ENCODE results near the gene STMN3.
"Not testable (repeated sequence)": the region's sequence is repeated elsewhere in the genome, so short reads cannot be mapped to it uniquely, and the experiment has no call there.

STMN3 gene

DNA sequence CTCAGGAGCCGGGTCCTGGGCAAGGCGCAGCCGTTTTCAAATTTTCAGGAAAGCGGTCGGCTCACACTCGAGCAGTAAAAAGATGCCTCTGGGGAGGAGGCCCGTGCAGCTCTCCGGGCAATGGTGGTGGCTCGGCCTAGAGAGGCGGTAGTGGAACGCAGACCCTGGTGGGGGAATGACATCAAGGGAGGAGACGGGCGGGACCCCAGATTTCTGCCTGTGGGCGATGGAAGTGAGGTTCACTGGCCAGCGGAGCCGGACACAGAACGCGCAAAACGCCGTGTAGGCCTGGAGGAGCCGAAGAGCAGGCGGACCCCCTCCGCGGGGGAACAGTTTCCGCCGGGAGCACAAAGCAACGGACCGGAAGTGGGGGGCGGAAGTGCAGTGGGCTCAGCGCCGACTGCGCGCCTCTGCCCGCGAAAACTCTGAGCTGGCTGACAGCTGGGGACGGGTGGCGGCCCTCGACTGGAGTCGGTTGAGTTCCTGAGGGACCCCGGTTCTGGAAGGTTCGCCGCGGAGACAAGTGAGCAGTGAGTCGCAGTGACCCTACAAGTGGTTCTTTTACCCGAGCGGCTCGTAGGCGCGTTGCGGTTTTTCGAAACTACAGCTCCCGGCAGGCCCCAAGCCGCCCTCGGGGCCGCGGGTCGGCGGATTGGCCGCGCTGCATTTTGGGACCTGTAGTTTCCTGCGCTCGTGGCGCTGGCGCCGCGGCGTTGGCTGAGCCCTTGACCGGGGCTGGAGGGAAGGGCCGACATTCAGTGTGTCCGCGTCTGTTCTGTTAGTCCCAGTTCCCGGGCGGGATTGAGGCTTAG, 4.9 kb upstream of the STMN3 start, which contains the start of gene RTEL1:
Gene RTEL1 (plus strand): TSS at position 376 of the 812 bp plus-strand sequence. CDS start 1,091 bp downstream, outside the sequence.
- peak; percentile 76 to 78 for DNase-seq (ENCODE audit: extremely low read depth in 1 of 2, low read depth in 1 of 2)

DNA sequence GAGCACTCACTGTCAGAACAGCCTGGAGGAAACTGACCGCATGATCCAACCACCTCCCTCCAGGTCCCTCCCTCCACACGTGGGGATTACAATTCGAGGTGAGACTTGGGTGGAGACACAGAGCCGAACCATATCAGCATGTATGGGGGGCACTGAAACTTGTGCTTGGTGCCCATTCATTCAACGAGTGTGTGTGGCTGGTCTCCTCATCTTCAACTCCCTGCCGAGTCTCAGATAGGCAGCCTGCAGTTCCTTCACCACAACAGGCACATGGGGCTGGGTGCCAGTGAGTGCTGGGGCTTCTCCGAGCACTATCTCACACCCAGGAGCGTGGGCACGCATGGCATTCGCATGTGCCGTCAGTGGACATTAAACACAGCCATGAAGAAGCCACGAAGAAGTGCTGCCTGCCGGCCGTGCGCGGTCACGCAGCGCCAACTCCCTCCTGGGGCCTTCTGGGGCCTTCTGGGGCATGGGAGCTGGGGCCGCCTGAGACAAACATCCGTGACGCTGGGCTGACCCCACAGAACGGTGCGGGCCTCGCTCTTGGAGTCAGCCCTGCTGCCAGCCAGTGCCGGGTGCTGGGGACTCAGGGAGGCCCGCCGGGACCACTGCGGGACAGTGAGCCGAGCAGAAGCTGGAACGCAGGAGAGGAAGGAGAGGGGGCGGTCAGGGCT, 4.2 kb upstream of the STMN3 start:
- DNase-seq (ENCODE audit: extremely low read depth in 1 of 2, low read depth in 1 of 2) = no peak

DNA sequence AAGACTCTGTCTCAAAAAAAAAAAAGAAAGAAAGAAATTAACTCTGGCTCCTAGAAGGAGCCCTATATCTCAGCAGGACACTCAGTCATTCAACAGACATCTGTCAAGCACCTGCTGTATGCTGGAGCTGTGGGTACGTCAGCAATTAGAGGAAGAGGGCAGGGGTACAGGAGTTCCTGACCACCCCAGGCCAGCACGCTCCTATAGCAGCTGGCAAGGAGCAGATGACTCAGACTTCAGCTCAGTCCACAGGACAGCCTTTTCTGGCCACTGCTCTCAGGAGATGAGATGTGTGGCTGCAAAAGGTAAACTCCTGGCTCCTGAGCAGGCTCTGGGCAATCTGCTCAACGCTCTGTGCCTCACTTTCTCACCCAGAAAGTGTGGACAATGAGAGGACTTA, 3.2 kb upstream of the STMN3 start:
- DNase-seq (ENCODE audit: extremely low read depth in 1 of 2, low read depth in 1 of 2) = no peak

DNA sequence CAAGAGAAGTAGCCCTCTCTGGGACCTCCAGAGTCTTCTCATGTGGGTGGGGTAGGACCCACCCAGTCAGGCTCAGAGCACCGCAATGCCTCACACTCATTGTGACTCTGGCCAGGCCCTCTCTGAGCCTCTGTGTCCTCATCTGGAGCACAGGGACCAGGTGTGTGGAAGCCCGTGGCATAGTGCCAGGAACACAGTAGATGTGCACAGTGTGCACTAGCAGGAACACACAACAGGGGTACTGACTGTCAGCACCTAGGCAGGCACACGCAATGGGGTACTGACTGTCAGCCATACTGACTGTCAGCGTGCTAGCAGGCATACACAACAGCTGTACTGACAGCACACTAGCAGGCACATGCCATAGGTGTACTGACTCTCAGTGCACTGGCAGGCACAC, 2.0 kb upstream of the STMN3 start:
- no peak for DNase-seq (ENCODE audit: extremely low read depth in 1 of 2, low read depth in 1 of 2)

DNA sequence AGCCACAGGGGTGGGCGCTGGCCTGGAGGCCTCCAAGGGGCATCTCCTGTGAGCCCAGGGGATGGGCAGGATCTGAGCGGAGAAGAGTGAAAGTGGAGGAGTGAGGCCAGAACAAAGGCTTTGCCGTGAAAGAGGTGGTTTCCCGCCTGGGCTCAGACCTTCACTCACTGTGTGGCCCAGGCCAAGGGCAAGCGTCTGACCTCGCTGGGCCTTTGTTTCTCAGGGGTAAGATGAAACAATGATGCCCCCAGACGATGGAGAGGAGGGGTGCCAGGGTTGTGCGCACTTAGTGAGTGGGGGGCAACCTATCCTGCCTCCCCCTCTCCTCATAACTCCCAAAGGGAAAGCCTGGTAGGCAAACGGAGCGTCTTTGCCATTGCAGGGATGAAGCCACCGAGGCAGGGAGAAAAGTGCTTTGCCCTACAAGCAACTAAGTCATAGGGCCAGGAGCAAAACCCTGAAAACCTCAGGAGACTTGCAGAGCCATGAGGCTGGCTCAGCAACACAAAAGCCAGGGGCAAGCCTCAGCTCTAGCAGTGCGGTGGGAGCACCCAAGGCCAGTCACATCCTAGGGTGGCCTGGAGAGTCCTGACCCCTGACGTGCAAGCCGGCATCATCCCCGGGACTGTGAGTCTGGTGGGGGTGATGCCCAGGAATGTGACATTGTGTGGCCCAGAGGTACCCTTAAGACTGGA, 897 bp upstream of the STMN3 start:
- DNase-seq (ENCODE audit: extremely low read depth in 1 of 2, low read depth in 1 of 2) = no peak

DNA sequence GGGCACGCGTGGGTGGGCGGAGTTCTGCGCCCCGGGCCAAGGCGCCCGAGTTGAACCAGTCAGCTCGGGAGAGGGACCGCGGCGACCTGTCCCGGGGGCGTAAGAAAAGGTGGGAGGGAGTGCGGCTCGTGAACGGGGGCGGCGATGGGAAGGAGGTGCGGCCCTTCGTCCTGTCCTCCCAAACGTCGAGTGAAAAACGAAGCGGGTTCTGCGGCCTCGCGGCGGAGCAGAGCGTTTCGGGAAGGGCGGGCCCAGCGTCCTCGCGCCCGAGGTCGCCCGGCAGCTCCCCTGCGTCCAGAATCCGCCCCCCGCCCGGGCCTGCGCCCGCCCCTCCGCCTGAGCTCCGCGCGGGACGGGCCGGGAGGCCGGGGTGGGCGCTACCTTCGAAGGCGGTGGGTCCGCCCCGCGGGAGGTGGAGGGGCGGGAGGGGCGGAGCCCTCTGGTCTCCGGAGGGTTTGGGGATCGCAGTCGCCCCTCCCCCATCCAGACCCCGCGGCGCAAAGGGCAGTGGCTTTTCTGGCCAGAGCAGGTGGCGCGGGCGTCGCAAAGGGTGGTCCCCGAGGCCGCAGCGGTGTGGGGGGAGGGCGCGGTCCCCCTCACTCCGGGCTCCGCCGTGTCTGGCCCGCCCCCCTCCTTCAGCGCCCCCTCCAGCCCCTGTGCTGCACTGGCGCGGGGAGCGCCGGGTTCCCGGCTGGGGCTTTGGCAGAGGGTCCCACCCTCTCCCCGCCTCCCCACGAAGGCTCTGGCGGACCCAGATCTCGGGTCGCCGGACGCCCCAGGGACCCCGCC, 838 bp downstream of the STMN3 start:
- no peak for DNase-seq (ENCODE audit: extremely low read depth in 1 of 2, low read depth in 1 of 2)

DNA sequence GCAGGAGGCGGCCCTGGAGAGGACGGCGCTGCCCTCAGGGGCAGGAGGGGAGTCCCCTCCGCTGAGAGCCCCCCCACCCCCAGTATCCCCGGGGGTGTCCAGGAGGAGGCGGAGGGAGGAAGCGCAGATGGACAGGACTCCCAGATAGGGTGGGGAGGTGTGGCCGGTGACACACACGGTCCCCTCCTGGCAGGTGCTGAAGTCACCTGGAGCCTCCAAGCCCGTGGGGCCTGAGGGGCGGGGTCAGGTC, 1.4 kb downstream of the STMN3 start:
- DNase-seq (ENCODE audit: extremely low read depth in 1 of 2, low read depth in 1 of 2) = no peak

DNA sequence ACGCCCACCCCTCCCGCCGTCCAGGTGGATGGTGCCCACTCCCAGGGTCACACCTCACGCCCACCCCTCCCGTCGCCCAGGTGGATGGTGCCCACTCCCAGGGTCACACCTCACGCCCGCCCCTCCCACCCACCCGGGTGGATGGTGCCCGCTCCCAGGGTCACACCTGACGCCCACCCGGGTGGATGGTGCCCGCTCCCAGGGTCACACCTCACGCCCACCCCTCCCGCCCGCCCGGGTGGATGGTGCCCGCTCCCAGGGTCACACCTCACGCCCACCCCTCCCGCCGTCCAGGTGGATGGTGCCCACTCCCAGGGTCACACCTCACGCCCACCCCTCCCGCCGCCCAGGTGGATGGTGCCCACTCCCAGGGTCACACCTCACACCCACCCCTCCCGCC, 2.7 kb downstream of the STMN3 start:
- DNase-seq (ENCODE audit: extremely low read depth in 1 of 2, low read depth in 1 of 2) = not testable (repeated sequence)

DNA sequence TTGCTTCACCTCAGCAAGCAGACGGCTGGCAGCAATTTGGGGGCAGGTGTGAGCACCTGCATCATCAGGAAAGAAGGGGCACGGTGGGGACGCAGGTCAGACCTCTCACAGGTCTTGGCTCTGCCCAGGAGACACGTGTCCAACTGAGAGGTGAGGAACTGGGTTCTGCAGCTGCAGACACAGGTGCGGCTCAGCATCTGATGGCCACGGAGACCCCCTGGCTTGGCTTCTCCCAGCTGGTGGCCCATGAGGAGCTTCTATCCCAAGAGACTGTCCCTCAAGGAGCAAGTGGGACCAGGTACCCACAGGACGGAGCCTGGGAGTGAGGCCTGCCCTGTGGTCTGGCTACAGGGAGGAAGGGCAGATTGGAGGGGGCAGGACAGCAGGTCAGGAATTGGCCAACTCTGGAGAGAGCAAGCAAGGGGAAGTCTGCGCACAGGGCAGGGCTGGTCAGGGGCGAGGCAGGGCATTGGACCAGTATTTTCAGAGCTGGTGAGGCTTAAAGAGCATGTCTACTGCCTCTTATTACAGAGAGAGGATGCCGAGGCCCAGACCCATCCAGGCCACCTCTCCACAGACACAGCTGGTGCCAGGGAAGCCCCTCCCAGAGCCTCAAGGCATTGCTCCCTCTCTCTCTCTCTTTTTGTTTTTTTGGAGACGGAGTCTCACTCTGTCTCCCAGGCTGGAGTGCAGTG, 4.2 kb downstream of the STMN3 start:
- DNase-seq (ENCODE audit: extremely low read depth in 1 of 2, low read depth in 1 of 2) = no peak

DNA sequence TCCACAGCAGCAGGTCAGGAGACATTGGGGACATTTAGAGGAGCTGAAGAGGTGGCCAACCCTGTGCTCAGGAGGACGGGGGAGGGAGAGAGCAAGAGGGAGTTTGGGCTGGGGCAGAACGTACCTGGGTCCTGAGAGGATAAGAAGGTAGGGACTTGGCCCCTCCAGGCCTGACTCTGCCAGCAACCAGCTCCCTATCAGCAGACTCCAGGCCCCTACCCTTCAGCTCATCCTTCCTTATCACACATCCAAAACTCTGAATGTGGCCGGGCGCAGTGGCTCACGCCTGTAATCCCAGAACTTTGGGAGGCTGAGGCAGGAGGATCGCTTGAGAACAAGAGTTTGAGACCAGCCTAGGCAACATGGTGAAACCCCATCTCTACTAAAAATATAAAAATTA, 5.0 kb downstream of the STMN3 start:
- no peak for DNase-seq (ENCODE audit: extremely low read depth in 1 of 2, low read depth in 1 of 2)

DNA sequence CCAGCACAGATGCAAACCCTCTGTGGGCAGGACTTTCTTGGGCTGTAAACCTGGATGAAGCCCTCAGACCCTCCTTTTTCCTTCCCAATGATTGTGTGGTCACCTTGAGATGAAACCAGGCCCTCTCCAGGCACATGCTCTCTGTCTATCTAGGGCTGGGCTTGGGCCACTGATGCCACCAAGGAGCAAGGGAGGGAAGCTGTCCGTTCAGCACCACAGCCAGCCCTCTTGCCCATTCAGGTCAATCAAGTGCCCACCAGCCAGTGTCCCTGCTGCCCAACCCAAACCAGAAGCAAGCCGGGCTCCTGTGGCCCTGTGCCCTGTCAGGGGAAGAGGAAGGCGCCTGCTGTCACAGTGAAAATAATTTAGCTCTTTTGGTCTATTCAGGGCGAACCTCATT, 8.0 kb downstream of the STMN3 start:
- DNase-seq (ENCODE audit: extremely low read depth in 1 of 2, low read depth in 1 of 2) = no peak

DNA sequence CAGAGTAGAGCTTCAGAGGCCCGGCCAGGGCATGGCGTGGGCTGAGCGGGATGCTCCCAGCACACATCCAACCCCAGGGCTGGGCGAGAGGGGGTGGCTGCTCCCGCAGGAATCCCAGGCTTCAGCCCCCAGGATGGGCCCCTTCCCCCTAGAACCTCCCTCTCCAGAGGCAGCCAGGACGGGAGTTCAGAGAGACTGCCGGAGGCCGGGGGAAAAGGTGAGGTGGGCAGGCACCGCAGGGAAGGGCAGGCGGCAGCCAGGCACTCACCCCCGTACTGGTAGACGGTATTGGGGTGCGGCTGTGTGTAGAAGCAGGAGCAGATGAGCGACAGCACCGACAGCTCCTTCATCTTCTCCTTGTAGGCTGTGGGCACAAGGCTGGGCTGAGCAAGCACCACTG, 9.3 kb downstream of the STMN3 start:
- no peak for DNase-seq (ENCODE audit: extremely low read depth in 1 of 2, low read depth in 1 of 2)

DNA sequence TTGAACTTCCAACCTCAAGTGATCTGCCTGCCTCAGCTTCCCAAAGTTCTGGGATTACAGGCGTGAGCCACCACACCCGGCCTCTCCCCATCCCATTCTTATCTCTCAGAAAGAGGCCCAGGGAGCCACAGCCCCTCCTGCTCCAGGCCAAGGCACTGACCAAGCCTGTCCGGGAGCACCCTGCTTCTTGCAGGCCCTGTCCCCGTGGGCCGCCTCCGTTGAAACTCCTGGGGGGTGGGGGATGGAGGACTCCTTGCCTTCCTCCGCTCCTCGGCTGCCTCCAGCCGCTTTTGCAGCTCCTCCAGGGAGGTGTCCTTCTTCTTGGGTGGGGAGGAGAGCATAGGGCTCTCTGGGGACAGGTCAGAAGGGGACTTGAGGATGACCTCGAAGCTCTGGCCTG, 9.7 kb downstream of the STMN3 start:
- no peak for DNase-seq (ENCODE audit: extremely low read depth in 1 of 2, low read depth in 1 of 2)

DNA sequence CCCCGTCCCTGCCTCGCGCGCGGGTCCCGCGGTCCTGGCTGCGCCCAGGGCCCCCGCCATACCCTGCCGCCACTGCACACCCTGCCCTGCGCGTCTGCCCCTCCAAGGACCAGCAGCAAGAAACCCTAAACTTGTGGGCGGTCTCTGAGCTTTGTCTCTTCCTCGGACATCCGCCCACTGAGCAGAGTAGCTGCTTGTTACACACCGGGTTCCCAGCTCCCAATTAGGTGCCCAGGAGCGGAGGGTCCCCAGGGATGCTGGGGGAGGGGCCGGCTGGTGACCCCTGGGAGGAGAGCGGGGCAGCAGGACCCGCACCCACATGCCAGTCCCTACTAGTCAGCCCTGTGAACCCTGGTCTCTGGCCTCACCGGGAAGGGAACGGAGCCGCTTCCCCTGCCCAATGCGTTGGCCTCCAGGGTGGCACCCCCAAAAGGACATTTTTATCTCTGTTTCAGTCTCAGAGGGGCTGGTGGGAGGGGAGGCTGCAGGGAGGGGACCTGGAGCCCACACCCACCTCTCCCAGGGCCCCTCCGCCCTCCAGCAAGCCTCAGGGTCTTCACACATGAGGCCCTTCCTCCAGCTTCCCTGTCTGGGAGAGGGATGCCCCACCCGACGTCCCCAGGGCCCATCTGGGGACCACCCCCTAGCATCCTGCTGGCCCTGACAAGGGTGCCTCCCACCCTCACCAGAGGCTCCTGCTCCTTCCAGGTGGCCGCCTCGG, 10.5 kb downstream of the STMN3 start:
- no peak for DNase-seq (ENCODE audit: extremely low read depth in 1 of 2, low read depth in 1 of 2)

DNA sequence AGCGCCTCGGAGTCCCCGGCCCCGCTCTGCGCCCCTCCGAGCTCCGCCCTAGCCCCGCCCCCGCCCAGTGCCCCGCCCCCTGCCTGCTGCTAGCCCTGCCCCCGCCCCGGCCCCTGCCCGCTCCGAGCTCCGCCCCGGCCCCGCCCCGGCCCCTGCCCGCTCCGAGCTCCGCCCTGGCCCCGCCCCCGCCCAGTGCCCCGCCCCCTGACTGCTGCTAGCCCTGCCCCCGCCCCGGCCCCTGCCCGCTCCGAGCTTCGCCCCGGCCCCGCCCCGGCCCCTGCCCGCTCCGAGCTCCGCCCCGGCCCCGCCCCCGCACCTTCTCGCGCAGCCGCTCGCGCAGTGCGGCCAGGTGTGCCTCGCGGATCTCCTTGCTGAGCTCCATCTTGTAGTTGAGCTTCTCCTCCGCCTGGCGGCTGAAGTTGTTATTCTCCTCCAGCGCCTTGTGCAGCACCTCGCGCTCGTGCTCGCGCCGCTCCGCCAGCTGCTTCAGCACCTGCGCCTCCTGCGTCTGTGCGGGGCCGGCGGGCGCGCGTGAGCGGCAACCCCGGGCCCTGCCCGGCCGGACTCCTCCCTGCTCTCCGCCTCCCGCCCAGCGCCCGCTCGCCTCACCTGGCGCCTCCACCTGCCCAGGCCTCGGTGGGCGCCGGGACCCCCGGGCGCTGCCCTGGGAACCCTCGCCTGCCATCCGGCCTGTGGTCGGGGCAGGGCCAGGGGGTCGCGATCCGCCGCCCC, 11.3 kb downstream of the STMN3 start:
- peak; percentile 90 to 91 for DNase-seq (ENCODE audit: extremely low read depth in 1 of 2, low read depth in 1 of 2)

DNA sequence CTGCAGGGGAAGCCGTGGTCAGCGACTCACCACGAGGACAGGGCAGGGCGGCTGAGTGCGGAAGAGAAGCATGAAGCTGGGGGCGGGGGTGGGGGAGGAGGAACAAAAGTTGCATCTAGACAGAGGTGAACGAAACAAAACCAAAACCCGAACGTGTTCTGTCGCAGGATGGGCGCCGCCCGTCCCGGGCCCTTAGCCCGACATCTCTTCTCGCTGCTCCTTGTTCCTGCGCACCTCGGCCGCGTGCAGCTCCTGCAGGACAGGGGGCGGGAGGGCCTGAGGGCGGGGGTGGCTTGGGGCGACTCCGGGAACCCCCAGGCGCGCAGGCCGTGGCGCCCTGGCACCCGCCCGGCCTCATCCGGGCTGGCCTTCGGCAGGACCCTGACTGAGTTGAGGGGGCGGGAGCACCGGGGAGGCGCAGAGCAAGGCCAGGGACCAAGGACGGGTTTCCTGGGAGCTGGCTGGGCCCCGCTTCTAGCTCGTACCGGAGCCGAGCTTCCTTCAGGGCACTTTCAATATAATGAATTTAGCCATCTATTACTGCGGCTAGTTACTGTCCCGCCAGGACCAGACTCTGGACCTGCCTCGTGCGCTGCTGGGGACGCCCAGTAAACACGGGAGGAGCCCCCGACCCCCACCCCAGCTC, 12.0 kb downstream of the STMN3 start:
- DNase-seq (ENCODE audit: extremely low read depth in 1 of 2, low read depth in 1 of 2) = no peak

DNA sequence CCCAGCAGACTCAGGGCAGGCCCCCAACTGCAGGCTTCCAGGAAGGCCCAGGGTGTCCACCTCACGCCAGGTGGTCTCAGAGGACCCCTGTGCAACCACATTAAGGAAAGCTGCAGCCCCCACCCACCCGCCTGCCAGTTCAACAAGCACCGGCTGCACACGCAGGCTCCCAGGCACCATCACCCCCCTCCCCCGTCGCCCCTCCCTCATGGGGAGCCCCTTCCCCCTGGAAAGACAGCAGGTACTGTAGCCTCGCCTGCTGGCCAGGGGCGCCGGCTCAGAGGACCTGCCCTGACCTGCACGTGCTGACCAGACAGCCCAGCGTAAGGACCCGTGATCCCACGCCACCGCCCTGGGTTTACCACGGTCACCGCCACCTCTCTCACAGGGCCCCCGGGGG, 12.5 kb downstream of the STMN3 start:
- DNase-seq (ENCODE audit: extremely low read depth in 1 of 2, low read depth in 1 of 2) = not testable (repeated sequence)

DNA sequence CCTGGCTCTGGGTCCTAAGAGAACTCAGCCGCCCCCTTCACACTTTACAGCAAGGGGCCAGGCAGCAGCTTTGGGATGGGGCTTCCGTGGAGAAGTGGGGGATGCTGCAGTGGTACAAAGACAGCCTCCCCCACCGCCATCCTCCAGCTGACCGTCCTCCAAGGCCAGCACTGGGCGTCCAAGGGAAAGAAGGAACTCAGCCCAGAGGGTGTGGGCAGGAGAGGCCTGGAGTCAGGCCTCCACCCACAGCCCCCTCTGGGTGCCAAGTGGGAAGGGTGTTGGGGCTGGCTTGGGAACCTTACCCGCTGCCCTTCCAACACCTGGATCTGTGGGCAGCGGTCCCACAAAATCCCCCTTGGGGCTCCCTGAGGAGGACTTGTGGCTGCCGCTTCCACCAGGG, 13.1 kb downstream of the STMN3 start:
- DNase-seq (ENCODE audit: extremely low read depth in 1 of 2, low read depth in 1 of 2) = no peak
